B cell (primary cell): ENCODE data around the gene PIGZ. TPM values are rescaled to one million over a fixed set of nuclear protein-coding genes. Genes with fewer than 3 reads are reported as not detected.
A peak's percentile ranks its signal among the peaks of the same experiment; 100 is the strongest.

Experiments
- ATAC-seq: fragments of 200-7000 bp; cut with Tn5 transposase; one replicate; pipeline ENCODE4 v1.10.0; 2021; ENCODE audit warnings: low read depth, mild to moderate bottlenecking, moderate number of reproducible peaks, moderate library complexity
- CTCF ChIA-PET: fragments of 350-600 bp; sonication (Branson Sonifier 250); formaldehyde crosslinking; loops from one replicate; lab custom pipeline; 2021; ENCODE audit warnings: antibody characterized with exemption, inconsistent platforms; lab: Charles Lee
- POLR2A ChIA-PET: fragments of 350-600 bp; sonication (Branson Sonifier 250); formaldehyde crosslinking; loops from one replicate; lab custom pipeline; 2021; ENCODE audit warnings: antibody characterized with exemption; lab: Charles Lee
- DNase-seq: peaks from one replicate; pipeline ENCODE4 v3.0.0; 2013
- H2AFZ ChIP-seq: 2 replicates; pipeline ENCODE4 v1.6.1; 2012; ENCODE audit warnings: mild to moderate bottlenecking, low read depth, low read length; ENCODE audit not compliant: insufficient read depth, poor library complexity, severe bottlenecking
- H3K27ac ChIP-seq, 2 donors: 1 replicate in 1 of 2; 2 replicates in 1 of 2; pipeline ENCODE4 v1.5.1; 2012 to 2013; ENCODE audit warnings: low read length in 2 of 2, mild to moderate bottlenecking in 2 of 2, moderate library complexity in 1 of 2
- H3K27me3 ChIP-seq, 4 experiments: fragments of 200-600 bp in 1 of 4; sonication (generic) in 1 of 4; replicated peaks in 1 of 4; 1 replicate in 2 of 4; 2 replicates in 2 of 4; pipeline versions ENCODE4 v1.6.1 to v1.7.0; 2013 to 2016; ENCODE audit warnings: low read length in 3 of 4, mild to moderate bottlenecking in 2 of 4, mixed read lengths in 1 of 4, moderate library complexity in 1 of 4; ENCODE audit not compliant: insufficient read depth in 4 of 4, control insufficient read depth in 3 of 4; ENCODE audit errors: control extremely low read depth in 1 of 4
- H3K36me3 ChIP-seq, 2 experiments: replicated peaks in 1 of 2; 1 replicate in 1 of 2; 2 replicates in 1 of 2; pipeline versions ENCODE4 v1.6.1 to v1.7.1; 2013; ENCODE audit warnings: low read length in 1 of 2; ENCODE audit not compliant: insufficient read depth in 2 of 2, control insufficient read depth in 1 of 2; ENCODE audit errors: control extremely low read depth in 1 of 2, extremely low read depth in 1 of 2
- H3K4me1 ChIP-seq, 2 donors: fragments of 200-600 bp in 1 of 2; sonication (generic) in 1 of 2; 1 replicate in 1 of 2; 2 replicates in 1 of 2; pipeline versions ENCODE4 v1.5.1 to v1.6.1; 2013 to 2017; ENCODE audit warnings: low read length in 2 of 2; ENCODE audit not compliant: control insufficient read depth in 2 of 2, insufficient read depth in 2 of 2
- H3K4me2 ChIP-seq: replicated peaks from 2 replicates; pipeline ENCODE3; 2012; ENCODE audit warnings: mild to moderate bottlenecking, low read depth, low read length; ENCODE audit not compliant: poor library complexity, severe bottlenecking
- H3K4me3 ChIP-seq, 5 experiments: fragments of 200-600 bp in 1 of 5; sonication (generic) in 1 of 5; 1 replicate in 3 of 5; 2 replicates in 2 of 5; pipeline versions ENCODE4 v1.5.1 to v1.7.0; 2011 to 2016; ENCODE audit warnings: low read length in 4 of 5, mild to moderate bottlenecking in 4 of 5, low read depth in 2 of 5, control low read depth in 1 of 5, moderate library complexity in 1 of 5; ENCODE audit not compliant: insufficient read depth in 1 of 5; ENCODE audit errors: control extremely low read depth in 1 of 5, extremely low read depth in 1 of 5
- H3K79me2 ChIP-seq: fragments of 200-600 bp; sonication (generic); one replicate; pipeline ENCODE4 v1.6.0; 2016; ENCODE audit warnings: low read length; ENCODE audit not compliant: control insufficient read depth, insufficient read depth
- H3K9ac ChIP-seq: fragments of 200-600 bp; sonication (generic); 2 replicates; pipeline ENCODE4 v1.6.1; 2017; ENCODE audit warnings: mild to moderate bottlenecking, low read length, moderate library complexity
- H3K9me3 ChIP-seq, 3 donors: one replicate each; pipeline versions ENCODE4 v1.6.1 to v1.7.1; 2013; ENCODE audit warnings: low read length in 2 of 3; ENCODE audit not compliant: control insufficient read depth in 2 of 3, insufficient read depth in 1 of 3; ENCODE audit errors: control extremely low read depth in 1 of 3
- H4K20me1 ChIP-seq: 2 replicates; pipeline ENCODE4 v1.6.0; 2012; ENCODE audit warnings: mild to moderate bottlenecking, low read length; ENCODE audit not compliant: insufficient read depth, control insufficient read depth, poor library complexity, severe bottlenecking
- H3K27ac Mint-ChIP-seq: one replicate; pipeline ENCODE4 v1.8.0; 2021; ENCODE audit warnings: mixed read lengths
- H3K27me3 Mint-ChIP-seq: one replicate; pipeline ENCODE4 v1.8.0; 2021; ENCODE audit warnings: mixed read lengths
- H3K4me1 Mint-ChIP-seq: one replicate; pipeline ENCODE4 v1.8.0; 2021; ENCODE audit warnings: mixed read lengths
- H3K4me3 Mint-ChIP-seq: one replicate; pipeline ENCODE4 v1.8.0; 2021; ENCODE audit warnings: mixed read lengths
- H3K9me3 Mint-ChIP-seq: one replicate; pipeline ENCODE4 v1.8.0; 2022; ENCODE audit warnings: mixed read lengths; ENCODE audit not compliant: insufficient read depth
- EZH2 ChIP-seq: IDR thresholded peaks from 2 replicates; pipeline ENCODE4 v1.6.1; 2012; ENCODE audit warnings: borderline replicate concordance, low read depth, mild to moderate bottlenecking, moderate library complexity, low read length; ENCODE audit not compliant: insufficient read depth, poor library complexity, severe bottlenecking
- WGBS: methylation state at CpG from one replicate; pipeline ENCODE4 v1.1.5; 2013; ENCODE audit warnings: missing lambda C conversion rate; ENCODE audit not compliant: insufficient coverage; 5-methylcytosine and 5-hydroxymethylcytosine counted together
- intact Hi-C: fragments of 100-400 bp; cut with micrococcal nuclease; formaldehyde crosslinking; loops from one replicate; pipeline ENCODE4 v1.10.0; 2022
- polyA plus RNA-seq: library from polyadenylated mRNA; depleted of rRNA; stranded (reverse); fragments of >200 nt; gene quantifications from 2 replicates; pipeline ENCODE4 v1.2.3, GENCODE V29; 2012
- total RNA-seq, 2 donors: library from RNA; stranded (reverse); fragments of 120-200 nt in 1 of 2; gene quantifications; 1 replicate in 1 of 2; 2 replicates in 1 of 2; pipeline versions ENCODE4 v1.2.3 to v1.2.4, GENCODE V29; 2013 to 2022
- TF ChIP-seq, protein P1 (sequence below): fragments of 200-600 bp; IDR thresholded peaks from one replicate; pipeline ENCODE4 v1.8.0; 2022; ENCODE audit warnings: antibody characterized with exemption, mild to moderate bottlenecking

The PIGZ gene
- total and polyA plus RNA-seq, 2 donors (not counting 1 experiment from before 2014, with no cell fraction given): 2.2 to 3.9 TPM

DNA sequence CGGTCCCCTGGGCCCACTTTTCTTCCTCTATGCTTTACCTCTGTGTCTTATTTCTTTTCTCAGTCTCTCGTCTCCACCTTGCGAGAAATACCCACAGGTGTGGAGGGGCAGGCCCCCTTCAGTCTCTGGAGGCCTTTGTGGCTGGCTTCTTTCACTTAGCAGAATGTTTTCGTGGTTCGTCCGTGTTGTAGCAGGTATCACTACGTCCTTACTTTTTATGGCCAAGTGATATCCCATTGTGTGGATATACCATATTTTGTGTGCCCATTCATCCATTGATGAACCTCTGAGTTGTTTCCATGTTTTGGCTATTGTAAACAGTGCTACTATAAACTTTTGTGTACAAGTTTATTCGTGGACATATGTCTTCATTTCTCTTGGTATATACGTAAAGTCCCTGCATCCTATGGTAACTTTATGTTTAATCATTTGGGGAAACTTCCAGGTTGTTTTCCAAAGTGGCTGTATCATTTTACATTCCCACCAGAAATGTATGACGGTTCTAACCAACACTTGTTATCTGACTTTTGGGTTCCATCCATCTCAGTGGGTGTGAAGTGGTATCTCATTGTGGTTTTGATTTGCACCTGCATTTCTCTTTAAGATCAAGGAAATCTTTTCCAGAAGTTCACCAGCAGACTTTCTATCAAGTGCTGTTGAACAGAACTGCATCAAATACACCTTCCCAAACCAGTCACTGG lies 5.6 kb downstream of the PIGZ start:
- Histone ChIP-seq H3K4me2 (no peak overlapping the region), H3K36me3 (no peaks in the 10 kb centered on the region), H3K4me3 (no peak overlapping the region), H3K9me3 (no peaks in the 10 kb centered on the region), H4K20me1 (no peaks in the 10 kb centered on the region), H2AFZ (no peak overlapping the region), H3K79me2 (no peaks in the 10 kb centered on the region), H3K27me3 (no peaks in the 10 kb centered on the region), H3K27ac (no peak overlapping the region), H3K4me1 (peaks cover 9 to 18% of the 10 kb centered on the region in 2 donors), H3K9ac (peak overlapping the region; percentile 4)
- ATAC-seq (peak; percentile 43), DNase-seq (peak; percentile 35)
- TF ChIP-seq EZH2: no peak
- TF ChIP-seq, protein P1, sequence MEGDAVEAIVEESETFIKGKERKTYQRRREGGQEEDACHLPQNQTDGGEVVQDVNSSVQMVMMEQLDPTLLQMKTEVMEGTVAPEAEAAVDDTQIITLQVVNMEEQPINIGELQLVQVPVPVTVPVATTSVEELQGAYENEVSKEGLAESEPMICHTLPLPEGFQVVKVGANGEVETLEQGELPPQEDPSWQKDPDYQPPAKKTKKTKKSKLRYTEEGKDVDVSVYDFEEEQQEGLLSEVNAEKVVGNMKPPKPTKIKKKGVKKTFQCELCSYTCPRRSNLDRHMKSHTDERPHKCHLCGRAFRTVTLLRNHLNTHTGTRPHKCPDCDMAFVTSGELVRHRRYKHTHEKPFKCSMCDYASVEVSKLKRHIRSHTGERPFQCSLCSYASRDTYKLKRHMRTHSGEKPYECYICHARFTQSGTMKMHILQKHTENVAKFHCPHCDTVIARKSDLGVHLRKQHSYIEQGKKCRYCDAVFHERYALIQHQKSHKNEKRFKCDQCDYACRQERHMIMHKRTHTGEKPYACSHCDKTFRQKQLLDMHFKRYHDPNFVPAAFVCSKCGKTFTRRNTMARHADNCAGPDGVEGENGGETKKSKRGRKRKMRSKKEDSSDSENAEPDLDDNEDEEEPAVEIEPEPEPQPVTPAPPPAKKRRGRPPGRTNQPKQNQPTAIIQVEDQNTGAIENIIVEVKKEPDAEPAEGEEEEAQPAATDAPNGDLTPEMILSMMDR: no peak
- Mint-ChIP-seq H3K27me3 (no peaks in the 10 kb centered on the region), H3K27ac (peak overlapping the region; percentile 29), H3K4me1 (peaks cover 26% of the 10 kb centered on the region), H3K4me3 (peak overlapping the region; percentile 57), H3K9me3 (no peaks in the 10 kb centered on the region)
- CTCF ChIA-PET: interaction anchor here (1.3 kb wide), 1 partner anchor 125 kb away, joined by 6 read pairs; no protein-coding TSS in a partner anchor
- intact Hi-C loops: no loop called here
- 20% methylated on average over 2 of the region's 10 CpGs for WGBS
- POLR2A ChIA-PET: interaction anchor here (0.6 kb wide), 1 partner anchor 51 kb away, joined by 3 read pairs; no protein-coding TSS in a partner anchor

DNA sequence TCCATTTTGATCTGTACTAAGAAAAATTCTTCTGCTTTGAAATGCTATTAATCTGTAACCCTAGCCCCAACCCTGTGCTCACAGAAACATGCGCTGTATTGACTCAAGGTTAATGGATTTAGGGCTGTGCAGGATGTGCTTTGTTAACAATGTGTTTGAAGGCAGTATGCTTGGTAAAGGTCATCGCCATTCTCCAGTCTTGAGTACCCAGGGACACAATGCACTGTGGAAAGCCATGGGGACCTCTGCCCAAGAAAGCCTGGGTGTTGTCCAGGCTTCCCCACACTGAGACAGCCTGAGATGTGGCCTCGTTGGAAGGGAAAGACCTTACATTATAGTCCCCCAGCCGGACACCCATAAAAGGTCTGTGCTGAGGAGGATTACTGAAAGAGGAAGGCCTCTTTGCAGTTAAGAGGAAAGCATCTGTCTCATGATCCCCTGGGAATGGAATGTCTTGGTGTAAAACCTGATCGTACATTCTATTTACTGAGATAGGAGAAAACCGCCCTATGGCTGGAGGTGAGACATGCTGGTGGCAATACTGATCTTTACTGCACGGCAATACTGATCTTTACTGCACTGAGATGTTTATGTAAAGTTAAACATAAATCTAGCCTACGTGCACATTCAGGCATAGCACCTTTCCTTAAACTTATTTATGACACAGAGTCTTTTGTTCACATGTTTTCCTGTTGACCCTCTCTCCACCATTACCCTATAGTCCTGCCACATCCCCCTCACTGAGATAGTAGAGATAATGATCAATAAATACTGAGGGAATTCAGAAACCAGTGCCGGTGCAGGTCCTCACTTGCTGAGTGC lies 6.3 kb downstream of the PIGZ start:
- peak overlapping the region; percentile 29 for H3K27ac Mint-ChIP-seq
- peak overlapping the region; percentile 57 for H3K4me3 Mint-ChIP-seq
- H3K9me3 Mint-ChIP-seq: no peaks in the 10 kb centered on the region
- Histone ChIP-seq H3K36me3 (no peaks in the 10 kb centered on the region), H3K4me2 (no peak overlapping the region), H3K79me2 (no peaks in the 10 kb centered on the region), H3K27ac (no peak overlapping the region), H3K4me3 (no peak overlapping the region), H3K27me3 (peaks cover 0 to 3% (median 0%) of the 10 kb centered on the region in 4 experiments), H3K9me3 (no peaks in the 10 kb centered on the region), H3K9ac (no peak overlapping the region), H4K20me1 (no peaks in the 10 kb centered on the region), H3K4me1 (peaks cover 6 to 15% of the 10 kb centered on the region in 2 donors), H2AFZ (no peak overlapping the region)
- CTCF ChIA-PET: no interaction called here
- no peak for TF ChIP-seq EZH2
- TF ChIP-seq, protein P1: no peak
- intact Hi-C loops: no loop called here
- H3K4me1 Mint-ChIP-seq: peaks cover 18% of the 10 kb centered on the region
- ATAC-seq (peak; percentile 36), DNase-seq (no peak)
- POLR2A ChIA-PET: no interaction called here
- no peaks in the 10 kb centered on the region for H3K27me3 Mint-ChIP-seq
- 80% methylated on average over 2 of the region's 9 CpGs for WGBS
